CD4-positive, CD25-positive, alpha-beta regulatory T cell (primary cell): ENCODE results near the gene SIRPG. TPM values are rescaled to one million over a fixed set of nuclear protein-coding genes. Genes with fewer than 3 reads are reported as not detected.
"Not testable (repeated sequence)": the region's sequence is repeated elsewhere in the genome, so short reads cannot be mapped to it uniquely, and the experiment has no call there.

Experiments
- ATAC-seq, 2 donors: fragments of 150-1000 bp; cut with Tn5 transposase; one replicate each; pipeline ENCODE4 v1.10.0; 2021; ENCODE audit warnings: low read depth in 2 of 2, moderate number of reproducible peaks in 2 of 2, moderate library complexity in 1 of 2
- DNase-seq, 3 donors: peaks; one replicate each; pipeline versions ENCODE4 v3.0.0 to v3.0.0-alpha.2; 2012 to 2022; ENCODE audit warnings: mixed read lengths in 1 of 3
- H3K27ac ChIP-seq: one replicate; pipeline ENCODE4 v1.7.0; 2013; ENCODE audit warnings: mild to moderate bottlenecking, low read length; ENCODE audit not compliant: insufficient read depth, poor library complexity, severe bottlenecking
- H3K27me3 ChIP-seq: one replicate; pipeline ENCODE4 v1.7.0; 2013; ENCODE audit warnings: low read length; ENCODE audit not compliant: control insufficient read depth, insufficient read depth
- H3K36me3 ChIP-seq: one replicate; pipeline ENCODE4 v1.7.0; 2013; ENCODE audit warnings: mild to moderate bottlenecking, low read length, moderate library complexity; ENCODE audit not compliant: control insufficient read depth, insufficient read depth
- H3K4me1 ChIP-seq: 2 replicates; pipeline ENCODE4 v1.7.0; 2013; ENCODE audit warnings: mild to moderate bottlenecking, low read length; ENCODE audit not compliant: insufficient read depth, control insufficient read depth, poor library complexity, severe bottlenecking
- H3K4me3 ChIP-seq: one replicate; pipeline ENCODE4 v1.7.0; 2013; ENCODE audit warnings: low read depth, mild to moderate bottlenecking, low read length, moderate library complexity
- H3K9me3 ChIP-seq, 2 experiments: 1 replicate in 1 of 2; 2 replicates in 1 of 2; pipeline ENCODE4 v1.7.0; 2013; ENCODE audit warnings: low read length in 2 of 2, mild to moderate bottlenecking in 1 of 2, moderate library complexity in 1 of 2; ENCODE audit not compliant: control insufficient read depth in 2 of 2
- H3K27ac Mint-ChIP-seq, 3 donors: one replicate each; pipeline ENCODE4 v1.8.0; 2020 to 2022; ENCODE audit warnings: mild to moderate bottlenecking in 3 of 3, mixed read lengths in 3 of 3, moderate library complexity in 2 of 3
- H3K27me3 Mint-ChIP-seq: one replicate; pipeline ENCODE4 v1.8.0; 2022; ENCODE audit warnings: mild to moderate bottlenecking, mixed read lengths
- H3K36me3 Mint-ChIP-seq: one replicate; pipeline ENCODE4 v1.8.0; 2020; ENCODE audit warnings: mixed read lengths
- H3K4me1 Mint-ChIP-seq, 4 donors: one replicate each; pipeline ENCODE4 v1.8.0; 2020 to 2022; ENCODE audit warnings: mixed read lengths in 4 of 4, mild to moderate bottlenecking in 1 of 4
- H3K4me3 Mint-ChIP-seq, 4 donors: one replicate each; pipeline ENCODE4 v1.8.0; 2020 to 2022; ENCODE audit warnings: mild to moderate bottlenecking in 4 of 4, mixed read lengths in 4 of 4, moderate library complexity in 3 of 4
- H3K9me3 Mint-ChIP-seq, 7 donors: one replicate each; pipeline ENCODE4 v1.8.0; 2020 to 2022; ENCODE audit warnings: mixed read lengths in 7 of 7, mild to moderate bottlenecking in 3 of 7, moderate library complexity in 2 of 7
- polyA plus RNA-seq, 4 donors: library from polyadenylated mRNA; unstranded; fragments of 300-500 nt; fragmentation: Illumina TruSeq; gene quantifications; one replicate each; pipeline ENCODE4 v1.2.3, GENCODE V29; 2021
- total RNA-seq: library from RNA; stranded (reverse); gene quantifications from one replicate; pipeline ENCODE4 v1.2.3, GENCODE V29; 2022

SIRPG gene
- 49.6 TPM for total RNA-seq
- polyA plus RNA-seq, result 100 to 1,000 TPM; 184 to 240 (median 197) TPM

DNA sequence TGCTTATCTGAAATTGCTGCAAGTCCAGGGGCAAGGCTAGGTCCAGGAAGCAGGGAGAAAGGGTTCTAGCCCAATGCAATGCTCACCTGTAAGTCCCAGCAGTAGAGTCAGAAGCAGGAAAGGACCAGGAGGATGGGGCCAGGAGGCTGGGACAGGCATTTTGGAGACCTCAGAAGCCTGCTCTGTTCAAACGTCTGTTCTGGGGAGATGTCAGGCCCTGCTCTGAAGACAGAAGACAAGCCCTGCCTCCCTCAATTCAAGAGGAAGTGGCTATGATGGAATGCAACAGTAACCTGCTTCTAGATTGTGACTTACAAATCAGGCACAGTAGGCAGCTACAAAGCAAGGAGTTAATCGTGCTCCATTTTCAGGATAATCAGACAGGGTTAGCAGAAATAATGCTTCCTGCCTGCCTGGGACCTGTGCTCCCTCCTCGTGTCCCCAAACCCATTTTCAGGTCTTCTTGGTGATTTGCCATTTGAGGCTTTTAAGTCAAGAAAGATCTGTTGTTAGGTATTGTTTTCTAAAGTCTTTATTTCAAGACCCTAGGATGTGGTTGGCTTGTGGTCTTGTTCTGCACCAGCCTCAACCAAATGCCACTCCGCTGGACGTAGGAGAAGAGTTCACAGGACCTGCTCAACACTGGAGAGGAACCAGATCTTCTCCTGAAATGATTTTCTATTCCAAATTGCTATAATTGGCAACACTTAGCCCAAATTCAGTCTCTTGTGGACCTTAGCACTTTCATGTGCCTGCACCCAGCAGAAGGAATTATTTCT, at the start of gene SIRPG:
Gene SIRPG, minus strand, starts transcription at position 224 of the 779 bp plus-strand sequence. Its CDS starts 65 bp downstream, at position 159.
- peaks cover 6% of the 10 kb centered on the region for H3K36me3 ChIP-seq
- H3K4me3 Mint-ChIP-seq, result peak within 1 kb of the TSS; percentile 89 to 97 (median 91)
- ATAC-seq (peak; percentile 61 to 69), DNase-seq (peak in 2 of 3 donors; percentile 47 to 82)
- peaks cover 0 to 5% (median 0%) of the 10 kb centered on the region in 7 donors for H3K9me3 Mint-ChIP-seq
- H3K4me3 ChIP-seq, result peak within 1 kb of the TSS; percentile 96
- H3K9me3 ChIP-seq, result no peaks in the 10 kb centered on the region
- peak within 1 kb of the TSS; percentile 96 to 97 (median 96) for H3K27ac Mint-ChIP-seq
- H3K36me3 Mint-ChIP-seq, result peaks cover 18% of the 10 kb centered on the region
- peaks cover 46 to 93% (median 84%) of the 10 kb centered on the region in 4 donors for H3K4me1 Mint-ChIP-seq
- peaks cover 86% of the 10 kb centered on the region for H3K4me1 ChIP-seq
- no peaks in the 10 kb centered on the region for H3K27me3 Mint-ChIP-seq
- H3K27ac ChIP-seq, result peak within 1 kb of the TSS; percentile 82
- H3K27me3 ChIP-seq, result no peaks in the 10 kb centered on the region

DNA sequence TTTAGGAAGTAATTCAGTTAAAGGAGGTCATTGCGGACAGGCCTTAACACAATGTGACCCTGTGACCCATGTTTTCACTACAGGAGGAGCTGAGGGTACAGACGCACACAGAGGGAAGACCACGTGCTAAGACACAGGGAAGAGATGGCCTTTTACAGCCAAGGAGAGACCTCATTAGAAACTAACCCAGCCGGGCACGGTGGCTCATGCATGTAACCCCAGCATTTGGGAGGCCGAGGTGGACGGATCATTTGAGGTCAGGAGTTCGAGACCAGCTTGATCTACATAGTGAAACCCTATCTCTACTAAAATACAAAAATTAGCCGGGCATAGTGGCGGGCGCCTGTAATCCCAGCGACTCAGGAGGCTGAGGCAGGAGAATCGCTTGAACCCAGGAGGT, 49.3 kb upstream of the SIRPG start:
- not testable (repeated sequence) for ATAC-seq, H3K4me1 ChIP-seq, H3K27ac ChIP-seq, H3K36me3 ChIP-seq, DNase-seq, H3K27me3 Mint-ChIP-seq, H3K4me3 ChIP-seq, H3K27me3 ChIP-seq, H3K4me3 Mint-ChIP-seq, H3K36me3 Mint-ChIP-seq, H3K9me3 ChIP-seq
- Mint-ChIP-seq H3K9me3 (peaks cover 0 to 13% (median 1%) of the 10 kb centered on the region in 7 donors), H3K4me1 (peaks cover 16 to 27% (median 22%) of the 10 kb centered on the region in 4 donors), H3K27ac (peak overlapping the region; percentile 43 to 64 (median 58))

DNA sequence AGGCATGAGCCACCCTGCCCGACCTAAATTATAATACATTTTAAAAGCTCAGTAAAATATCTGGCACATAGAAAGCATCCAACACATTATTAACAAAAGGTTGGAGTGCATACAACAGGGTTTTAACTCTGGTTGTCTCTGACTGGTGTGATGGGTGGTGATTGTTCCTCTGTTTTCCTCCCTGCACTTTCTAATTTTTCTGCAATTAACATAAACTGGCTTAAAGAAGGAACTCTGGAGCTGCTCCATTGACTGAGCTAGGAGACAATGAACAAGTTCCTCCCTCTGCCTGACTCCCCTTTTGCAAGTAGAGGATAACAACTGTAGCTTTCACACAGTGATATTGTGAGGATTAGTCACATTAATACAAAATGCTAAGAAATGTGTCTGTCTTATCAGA, 48.5 kb upstream of the SIRPG start:
- no peaks in the 10 kb centered on the region for H3K27me3 ChIP-seq
- Mint-ChIP-seq H3K36me3 (no peaks in the 10 kb centered on the region), H3K4me1 (peaks cover 16 to 27% (median 22%) of the 10 kb centered on the region in 4 donors), H3K27ac (no peak overlapping the region), H3K4me3 (no peak overlapping the region), H3K27me3 (peaks cover 8% of the 10 kb centered on the region), H3K9me3 (peaks cover 0 to 13% (median 1%) of the 10 kb centered on the region in 7 donors)
- H3K4me3 ChIP-seq, result no peak overlapping the region
- no peaks in the 10 kb centered on the region for H3K9me3 ChIP-seq
- ATAC-seq (no peak), DNase-seq (no peak)
- H3K27ac ChIP-seq, result no peak overlapping the region
- H3K36me3 ChIP-seq, result no peaks in the 10 kb centered on the region
- peaks cover 7% of the 10 kb centered on the region for H3K4me1 ChIP-seq

DNA sequence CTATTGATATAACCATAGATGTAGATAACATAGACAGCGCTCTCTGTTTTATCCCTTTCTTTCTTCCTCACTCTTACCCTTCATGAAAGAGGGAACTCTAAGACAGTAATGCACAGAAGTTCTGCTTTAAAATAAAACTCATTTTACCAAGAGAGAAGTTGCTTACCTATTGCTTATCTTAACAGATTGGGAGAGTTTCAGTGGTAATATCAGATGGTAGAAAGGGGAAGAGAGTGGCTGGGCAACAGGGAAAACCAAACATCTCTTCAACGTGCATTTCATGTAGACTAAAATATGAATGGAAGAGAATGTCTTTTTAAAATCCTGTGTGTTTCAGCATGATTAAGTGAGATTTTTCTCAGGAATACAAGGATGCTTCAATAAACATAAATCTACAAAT, 45.3 kb upstream of the SIRPG start:
- Mint-ChIP-seq H3K4me1 (peaks cover 10 to 22% (median 12%) of the 10 kb centered on the region in 4 donors), H3K4me3 (no peak overlapping the region), H3K27ac (no peak overlapping the region), H3K36me3 (no peaks in the 10 kb centered on the region), H3K9me3 (peaks cover 0 to 13% (median 0%) of the 10 kb centered on the region in 7 donors), H3K27me3 (peaks cover 4% of the 10 kb centered on the region)
- Histone ChIP-seq H3K27me3 (no peaks in the 10 kb centered on the region), H3K4me1 (peaks cover 2% of the 10 kb centered on the region), H3K4me3 (no peak overlapping the region), H3K27ac (no peak overlapping the region), H3K9me3 (no peaks in the 10 kb centered on the region), H3K36me3 (no peaks in the 10 kb centered on the region)
- DNase-seq, result no peak
- ATAC-seq, result no peak

DNA sequence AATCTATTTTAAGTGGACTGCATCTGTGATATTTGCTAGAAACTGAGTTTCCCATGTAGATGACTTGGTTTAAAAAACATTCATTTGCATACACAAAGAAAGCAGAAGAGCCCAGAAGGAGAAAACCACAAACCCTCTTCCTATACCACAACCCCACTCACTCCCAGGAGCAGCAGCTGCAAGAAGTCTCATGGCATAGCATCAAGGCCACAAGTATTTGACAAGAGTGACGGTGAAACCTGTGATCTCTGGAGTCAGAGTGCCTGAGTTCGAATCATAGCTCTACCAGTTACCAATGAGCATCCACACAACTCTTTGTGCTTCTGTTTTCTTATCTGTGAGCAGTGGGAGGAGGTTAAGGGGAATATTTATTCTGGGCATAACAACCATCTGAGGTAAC, 44.7 kb upstream of the SIRPG start:
- no peaks in the 10 kb centered on the region for H3K9me3 ChIP-seq
- H3K36me3 ChIP-seq, result no peaks in the 10 kb centered on the region
- ATAC-seq (no peak), DNase-seq (no peak)
- Mint-ChIP-seq H3K9me3 (peaks cover 0 to 13% (median 0%) of the 10 kb centered on the region in 7 donors), H3K4me3 (no peak overlapping the region), H3K27me3 (peaks cover 4% of the 10 kb centered on the region), H3K36me3 (no peaks in the 10 kb centered on the region), H3K4me1 (peaks cover 7 to 20% (median 10%) of the 10 kb centered on the region in 4 donors), H3K27ac (no peak overlapping the region)
- no peak overlapping the region for H3K27ac ChIP-seq
- H3K27me3 ChIP-seq, result no peaks in the 10 kb centered on the region
- H3K4me1 ChIP-seq, result no peaks in the 10 kb centered on the region
- H3K4me3 ChIP-seq, result no peak overlapping the region

DNA sequence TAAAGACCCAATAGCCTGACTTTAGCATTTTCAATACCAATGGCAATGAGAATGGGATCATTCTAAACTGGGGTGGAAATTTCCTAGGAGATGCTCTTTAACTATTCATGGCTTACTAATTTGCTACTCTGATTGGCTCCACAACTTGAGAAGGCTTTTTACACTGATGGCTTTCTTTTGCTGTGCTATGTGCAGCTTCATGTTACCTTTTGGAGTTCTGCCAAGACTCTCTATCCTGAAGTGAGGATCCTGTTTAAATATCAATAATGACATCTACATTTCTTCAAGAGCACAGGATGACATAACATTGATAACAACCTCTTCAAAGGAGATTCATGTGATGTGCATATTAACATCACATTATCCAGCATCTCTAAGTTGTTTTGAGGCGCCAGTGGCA, 43.4 kb upstream of the SIRPG start:
- Mint-ChIP-seq H3K27ac (no peak overlapping the region), H3K9me3 (peaks cover 0 to 13% (median 0%) of the 10 kb centered on the region in 7 donors), H3K4me1 (peaks cover 5 to 22% (median 16%) of the 10 kb centered on the region in 4 donors), H3K4me3 (no peak overlapping the region), H3K36me3 (no peaks in the 10 kb centered on the region), H3K27me3 (peaks cover 4% of the 10 kb centered on the region)
- no peak for ATAC-seq
- Histone ChIP-seq H3K36me3 (no peaks in the 10 kb centered on the region), H3K27ac (no peak overlapping the region), H3K27me3 (no peaks in the 10 kb centered on the region), H3K9me3 (no peaks in the 10 kb centered on the region), H3K4me1 (peaks cover 8% of the 10 kb centered on the region), H3K4me3 (no peak overlapping the region)
- no peak for DNase-seq

DNA sequence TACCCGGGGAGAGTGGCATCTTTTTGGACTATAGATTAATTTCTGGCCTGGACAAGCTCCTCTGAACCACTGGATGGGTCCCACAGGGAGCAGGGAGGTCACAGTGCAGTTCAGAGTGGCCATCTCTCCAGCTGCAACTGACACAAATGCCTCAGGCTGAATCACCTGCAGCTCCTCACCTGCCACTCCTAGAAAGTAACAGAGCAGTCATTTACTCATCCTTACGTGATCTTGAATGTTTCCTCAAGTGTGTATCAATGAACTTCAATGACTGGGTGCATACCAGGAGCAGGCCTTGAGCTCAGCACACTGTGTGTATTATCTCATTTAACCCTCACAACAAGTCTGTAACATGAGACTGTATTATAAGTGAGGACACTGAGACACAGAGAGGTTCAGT, 40.0 kb upstream of the SIRPG start:
- no peaks in the 10 kb centered on the region for H3K27me3 ChIP-seq
- H3K4me3 ChIP-seq, result no peak overlapping the region
- no peaks in the 10 kb centered on the region for H3K36me3 ChIP-seq
- peaks cover 0 to 1% (median 0%) of the 10 kb centered on the region in 7 donors for H3K9me3 Mint-ChIP-seq
- H3K27ac Mint-ChIP-seq, result peak overlapping the region in 1 of 3 donors; percentile 82
- H3K4me1 ChIP-seq, result peaks cover 8% of the 10 kb centered on the region
- no peak overlapping the region for H3K4me3 Mint-ChIP-seq
- H3K4me1 Mint-ChIP-seq, result peaks cover 5 to 26% (median 16%) of the 10 kb centered on the region in 4 donors
- no peak overlapping the region for H3K27ac ChIP-seq
- ATAC-seq (no peak), DNase-seq (no peak)
- H3K27me3 Mint-ChIP-seq, result no peaks in the 10 kb centered on the region
- no peaks in the 10 kb centered on the region for H3K9me3 ChIP-seq
- no peaks in the 10 kb centered on the region for H3K36me3 Mint-ChIP-seq
